ENCODE results near the gene TMEM74B.

DNA sequence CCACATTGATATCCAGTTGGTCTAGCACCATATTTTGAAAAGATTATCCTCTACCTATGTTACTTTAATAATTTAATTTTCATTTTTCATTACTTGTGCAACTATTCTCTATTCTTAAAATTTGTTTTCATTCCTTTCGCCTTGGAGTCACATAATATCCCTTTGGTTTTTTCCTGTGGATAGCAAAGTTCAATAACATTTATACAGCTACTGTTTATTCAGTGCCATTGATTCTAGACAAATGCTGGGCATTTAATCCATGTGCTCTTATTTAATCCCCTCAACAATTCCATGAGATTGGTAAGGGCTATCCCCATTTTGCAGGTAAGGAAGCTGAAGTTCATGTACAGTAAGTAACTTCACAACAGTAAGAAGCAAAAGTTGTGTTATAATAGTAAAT, 33.8 kb downstream of the TMEM74B start:
- TF ChIP-seq CTCF (IDR thresholded peaks at IDR 0.05) (no peak), EP300 (IDR thresholded peaks at IDR 0.05) (no peak), POLR2A (IDR thresholded peaks at IDR 0.05; ENCODE audit: low read depth) (no peak)
